ENCODE measurements around the gene GBF1.

GRCh38 chr10:102299873-102300272 is 54.5 kb downstream of the GBF1 start:
- TF ChIP-seq CTCF (IDR thresholded peaks at IDR 0.05 in 2 of 3, conservative IDR thresholded peaks at IDR 0.05 in 1 of 3; ENCODE audit: control insufficient read depth in 2 of 3, extremely low read depth in 1 of 3, insufficient read depth in 1 of 3, low read depth in 3 of 3, low read length in 3 of 3), result no peak
- TF ChIP-seq POLR2A (IDR thresholded peaks at IDR 0.05; ENCODE audit: low read depth, low read length), result no peak
- no peak for TF ChIP-seq CEBPB (IDR thresholded peaks at IDR 0.05; ENCODE audit: borderline replicate concordance in 1 of 2, low read depth in 2 of 2, low read length in 2 of 2)
- no peak for TF ChIP-seq SRF (IDR thresholded peaks at IDR 0.05; ENCODE audit: low read depth in 2 of 2, low read length in 2 of 2)
- TF ChIP-seq RELA (IDR thresholded peaks at IDR 0.05; ENCODE audit: borderline replicate concordance, partially characterized antibody), result no peak
- no peak for TF ChIP-seq POLR2AphosphoS5 (IDR thresholded peaks at IDR 0.05; ENCODE audit: low read length)
- no peak for TF ChIP-seq RFX5 (IDR thresholded peaks at IDR 0.05; ENCODE audit: low read depth, low read length)
- no peak for TF ChIP-seq EZH2 (IDR thresholded peaks at IDR 0.05; ENCODE audit: borderline replicate concordance, control insufficient read depth, low read depth, low read length)
- TF ChIP-seq ETV6 (conservative IDR thresholded peaks at IDR 0.05 in 1 of 2, IDR thresholded peaks at IDR 0.05 in 1 of 2; ENCODE audit: borderline replicate concordance in 1 of 2, low read depth in 1 of 2), result no peak
- no peak for TF ChIP-seq ZBTB33 (IDR thresholded peaks at IDR 0.05)
- TF ChIP-seq EP300 (IDR thresholded peaks at IDR 0.05; ENCODE audit: borderline replicate concordance in 1 of 2, control insufficient read depth in 1 of 2, low read depth in 2 of 2, low read length in 2 of 2), result no peak

All from GM12878 (cell line).